H9 (cell line): Measurements from ENCODE around the gene HSF2. TPM values are rescaled to one million over a fixed set of nuclear protein-coding genes. Genes with fewer than 3 reads are reported as not detected.
A peak's percentile ranks its signal among the peaks of the same experiment; 100 is the strongest.

Experiments
- DNase-seq: peaks from one replicate; pipeline ENCODE4 v3.0.0-alpha.2; 2017
- H2AFZ ChIP-seq: one replicate; pipeline ENCODE4 v1.6.1; 2013; ENCODE audit warnings: mild to moderate bottlenecking, low read length, control low read depth, moderate library complexity
- H2AK5ac ChIP-seq: 2 replicates; pipeline ENCODE4 v1.6.1; 2013; ENCODE audit warnings: low read length, control low read depth, mixed read lengths; ENCODE audit not compliant: insufficient read length
- H2BK120ac ChIP-seq: one replicate; pipeline ENCODE4 v1.6.1; 2013; ENCODE audit warnings: low read depth, mild to moderate bottlenecking, low read length, control low read depth, inconsistent platforms; ENCODE audit not compliant: poor library complexity, severe bottlenecking
- H2BK12ac ChIP-seq: 2 replicates; pipeline ENCODE4 v1.6.1; 2013; ENCODE audit warnings: low read length, control low read depth, mixed read lengths, low read depth; ENCODE audit not compliant: insufficient read length
- H2BK15ac ChIP-seq: 2 replicates; pipeline ENCODE4 v1.6.1; 2013; ENCODE audit warnings: low read depth, low read length, control low read depth
- H2BK20ac ChIP-seq: one replicate; pipeline ENCODE4 v1.6.1; 2013; ENCODE audit warnings: low read depth, mild to moderate bottlenecking, low read length, control low read depth, inconsistent platforms; ENCODE audit not compliant: poor library complexity, severe bottlenecking
- H2BK5ac ChIP-seq: 2 replicates; pipeline ENCODE4 v1.6.1; 2013; ENCODE audit warnings: low read length, control low read depth, mixed read lengths; ENCODE audit not compliant: insufficient read length
- H3K14ac ChIP-seq: 2 replicates; pipeline ENCODE4 v1.6.1; 2013; ENCODE audit warnings: low read length, control low read depth; ENCODE audit not compliant: insufficient read depth
- H3K18ac ChIP-seq: 2 replicates; pipeline ENCODE4 v1.6.1; 2013; ENCODE audit warnings: low read depth, mild to moderate bottlenecking, mixed read lengths, low read length, control low read depth; ENCODE audit not compliant: insufficient read length
- H3K23ac ChIP-seq: 2 replicates; pipeline ENCODE4 v1.6.1; 2013; ENCODE audit warnings: low read length, control low read depth, mixed read lengths, low read depth; ENCODE audit not compliant: insufficient read length
- H3K23me2 ChIP-seq: 2 replicates; pipeline ENCODE4 v1.6.1; 2013; ENCODE audit warnings: low read depth, mild to moderate bottlenecking, mixed read lengths, low read length, control low read depth; ENCODE audit not compliant: insufficient read length, poor library complexity, severe bottlenecking
- H3K27ac ChIP-seq: 2 replicates; pipeline ENCODE4 v1.5.1; 2013; ENCODE audit warnings: low read length, control low read depth, mixed read lengths, low read depth; ENCODE audit not compliant: insufficient read length
- H3K27me3 ChIP-seq: 2 replicates; pipeline ENCODE4 v1.6.1; 2013; ENCODE audit warnings: low read length, control low read depth, inconsistent platforms; ENCODE audit not compliant: insufficient read depth
- H3K4ac ChIP-seq: 2 replicates; pipeline ENCODE4 v1.6.1; 2013; ENCODE audit warnings: low read depth, mild to moderate bottlenecking, control low read depth, inconsistent platforms, low read length, moderate library complexity
- H3K4me1 ChIP-seq: 2 replicates; pipeline ENCODE4 v1.6.1; 2013; ENCODE audit warnings: low read length, control low read depth, inconsistent platforms; ENCODE audit not compliant: insufficient read depth
- H3K4me2 ChIP-seq: 2 replicates; pipeline ENCODE4 v1.6.1; 2013; ENCODE audit warnings: low read length, control low read depth, mixed read lengths; ENCODE audit not compliant: insufficient read length, insufficient read depth
- H3K56ac ChIP-seq: 2 replicates; pipeline ENCODE4 v1.6.1; 2013; ENCODE audit warnings: low read depth, mild to moderate bottlenecking, mixed read lengths, low read length, control low read depth; ENCODE audit not compliant: insufficient read length
- H3K79me1 ChIP-seq: 2 replicates; pipeline ENCODE4 v1.6.1; 2013; ENCODE audit warnings: low read depth, mild to moderate bottlenecking, moderate library complexity, low read length, control low read depth, inconsistent platforms; ENCODE audit not compliant: insufficient read depth, poor library complexity, severe bottlenecking
- H3K79me2 ChIP-seq: 2 replicates; pipeline ENCODE4 v1.6.1; 2013; ENCODE audit warnings: low read length, control low read depth, inconsistent platforms; ENCODE audit not compliant: insufficient read depth
- H3K9ac ChIP-seq: 2 replicates; pipeline ENCODE4 v1.6.1; 2013; ENCODE audit warnings: low read length, control low read depth, mixed read lengths; ENCODE audit not compliant: insufficient read length; ENCODE audit errors: extremely low read depth
- H3K9me3 ChIP-seq: one replicate; pipeline ENCODE4 v1.6.1; 2013; ENCODE audit warnings: low read depth, low read length, inconsistent platforms; ENCODE audit not compliant: control insufficient read depth
- H3T11ph ChIP-seq: one replicate; pipeline ENCODE4 v1.6.1; 2013; ENCODE audit warnings: mild to moderate bottlenecking, low read length, control low read depth, inconsistent platforms
- H4K20me1 ChIP-seq: one replicate; pipeline ENCODE4 v1.6.1; 2013; ENCODE audit not compliant: control insufficient read depth, insufficient read length, insufficient read depth
- H4K5ac ChIP-seq: 2 replicates; pipeline ENCODE4 v1.6.1; 2013; ENCODE audit warnings: low read depth, mild to moderate bottlenecking, mixed read lengths, low read length, control low read depth; ENCODE audit not compliant: insufficient read length
- H4K8ac ChIP-seq: replicated peaks from 2 replicates; pipeline ENCODE4 v1.6.1; 2013; ENCODE audit warnings: low read length, control low read depth, mixed read lengths, low read depth; ENCODE audit not compliant: insufficient read length
- H4K91ac ChIP-seq: 2 replicates; pipeline ENCODE4 v1.6.1; 2013; ENCODE audit warnings: low read depth, mild to moderate bottlenecking, moderate library complexity, mixed read lengths, low read length, control low read depth; ENCODE audit not compliant: insufficient read length
- H3K27ac Mint-ChIP-seq, 3 experiments: 2 replicates in 2 of 3; 3 replicates in 1 of 3; pipeline ENCODE4 v1.8.0; 2020 to 2021; ENCODE audit warnings: mixed read lengths in 3 of 3, mild to moderate bottlenecking in 1 of 3, moderate library complexity in 1 of 3
- H3K27me3 Mint-ChIP-seq: 2 replicates; pipeline ENCODE4 v1.8.0; 2021; ENCODE audit warnings: low read depth, mild to moderate bottlenecking, moderate library complexity, mixed read lengths
- H3K36me3 Mint-ChIP-seq, 3 experiments: 2 replicates in 2 of 3; 3 replicates in 1 of 3; pipeline ENCODE4 v1.8.0; 2020 to 2021; ENCODE audit warnings: low read depth in 3 of 3, mixed read lengths in 3 of 3; ENCODE audit not compliant: insufficient read depth in 1 of 3
- H3K4me1 Mint-ChIP-seq, 2 experiments: 2 replicates each; pipeline ENCODE4 v1.8.0; 2020; ENCODE audit warnings: mixed read lengths in 2 of 2
- H3K4me3 Mint-ChIP-seq, 2 experiments: 2 replicates in 1 of 2; 3 replicates in 1 of 2; pipeline ENCODE4 v1.8.0; 2020 to 2021; ENCODE audit warnings: mild to moderate bottlenecking in 2 of 2, mixed read lengths in 2 of 2, moderate library complexity in 1 of 2
- H3K9me3 Mint-ChIP-seq, 2 experiments: 2 replicates in 1 of 2; 3 replicates in 1 of 2; pipeline ENCODE4 v1.8.0; 2020; ENCODE audit warnings: mild to moderate bottlenecking in 2 of 2, mixed read lengths in 2 of 2, moderate library complexity in 1 of 2
- WGBS: extraction: QIAGEN DNeasy Blood & Tissue Kit; methylation state at CpG from one replicate; pipeline ENCODE4 v1.1.7; 2013; ENCODE audit warnings: missing lambda C conversion rate, low lambda C conversion rate, mixed read lengths; ENCODE audit not compliant: insufficient read length; ENCODE audit errors: extremely low coverage; 5-methylcytosine and 5-hydroxymethylcytosine counted together
- total RNA-seq: library from RNA; stranded (reverse); gene quantifications from 2 replicates; pipeline ENCODE4 v1.2.1, GENCODE V29; 2021
- TF ChIP-seq, protein P1 (sequence below): fragments of 200-600 bp; sonication (generic); conservative IDR thresholded peaks from 3 replicates; pipeline ENCODE4 v1.8.0; 2021; ENCODE audit warnings: antibody characterized with exemption, mild to moderate bottlenecking

The HSF2 gene
- total RNA-seq, 1 experiment from 2014 or later: 14.6 TPM

GRCh38 chr6:122399055-122399347 is 451 bp upstream of the HSF2 start:
- no peak overlapping the region for H3K56ac ChIP-seq
- H3K36me3 Mint-ChIP-seq: no peaks in the 10 kb centered on the region; a peak in 1 of 7 replicates
- peaks cover 26% of the 10 kb centered on the region for H3K27me3 ChIP-seq
- no peak overlapping the region for H2BK12ac ChIP-seq
- TF ChIP-seq, protein P1, sequence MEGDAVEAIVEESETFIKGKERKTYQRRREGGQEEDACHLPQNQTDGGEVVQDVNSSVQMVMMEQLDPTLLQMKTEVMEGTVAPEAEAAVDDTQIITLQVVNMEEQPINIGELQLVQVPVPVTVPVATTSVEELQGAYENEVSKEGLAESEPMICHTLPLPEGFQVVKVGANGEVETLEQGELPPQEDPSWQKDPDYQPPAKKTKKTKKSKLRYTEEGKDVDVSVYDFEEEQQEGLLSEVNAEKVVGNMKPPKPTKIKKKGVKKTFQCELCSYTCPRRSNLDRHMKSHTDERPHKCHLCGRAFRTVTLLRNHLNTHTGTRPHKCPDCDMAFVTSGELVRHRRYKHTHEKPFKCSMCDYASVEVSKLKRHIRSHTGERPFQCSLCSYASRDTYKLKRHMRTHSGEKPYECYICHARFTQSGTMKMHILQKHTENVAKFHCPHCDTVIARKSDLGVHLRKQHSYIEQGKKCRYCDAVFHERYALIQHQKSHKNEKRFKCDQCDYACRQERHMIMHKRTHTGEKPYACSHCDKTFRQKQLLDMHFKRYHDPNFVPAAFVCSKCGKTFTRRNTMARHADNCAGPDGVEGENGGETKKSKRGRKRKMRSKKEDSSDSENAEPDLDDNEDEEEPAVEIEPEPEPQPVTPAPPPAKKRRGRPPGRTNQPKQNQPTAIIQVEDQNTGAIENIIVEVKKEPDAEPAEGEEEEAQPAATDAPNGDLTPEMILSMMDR: no peak
- no peak overlapping the region for H4K91ac ChIP-seq
- peak overlapping the region; percentile 69 to 91 for H3K4me3 Mint-ChIP-seq
- peaks cover 5% of the 10 kb centered on the region for H3K79me1 ChIP-seq
- no peaks in the 10 kb centered on the region; a peak in 2 of 5 replicates for H3K9me3 Mint-ChIP-seq
- H2BK5ac ChIP-seq: no peak overlapping the region
- H2AK5ac ChIP-seq: no peak overlapping the region
- H4K8ac ChIP-seq: no peak overlapping the region
- no peak overlapping the region for H3K14ac ChIP-seq
- H3K27me3 Mint-ChIP-seq: peaks cover 44% of the 10 kb centered on the region
- H3K18ac ChIP-seq: no peak overlapping the region
- no peak for DNase-seq
- no peak overlapping the region for H2BK20ac ChIP-seq
- no peaks in the 10 kb centered on the region for H4K20me1 ChIP-seq
- no peak overlapping the region for H3K4ac ChIP-seq
- H3K23me2 ChIP-seq: no peaks in the 10 kb centered on the region
- peaks cover 2% of the 10 kb centered on the region; the same call in 1 of the 2 replicates for H3K4me1 ChIP-seq
- no peak overlapping the region for H2BK15ac ChIP-seq
- H3K9me3 ChIP-seq: no peaks in the 10 kb centered on the region
- H3K9ac ChIP-seq: no peak overlapping the region
- H3K4me2 ChIP-seq: peak overlapping the region; percentile 44
- H3K27ac Mint-ChIP-seq: no peak overlapping the region
- WGBS: no CpG with 5 or more reads among the region's 2 CpGs
- no peak overlapping the region for H3K27ac ChIP-seq
- no peak overlapping the region for H3T11ph ChIP-seq
- peaks cover 4% of the 10 kb centered on the region; the same call in 1 of the 2 replicates for H3K79me2 ChIP-seq
- H3K4me1 Mint-ChIP-seq: peaks cover 13% of the 10 kb centered on the region in 2 experiments
- no peak overlapping the region for H3K23ac ChIP-seq
- peak overlapping the region; percentile 99 for H2AFZ ChIP-seq
- no peak overlapping the region for H4K5ac ChIP-seq
- H2BK120ac ChIP-seq: no peak overlapping the region
